GM23248 (cell line): ENCODE measurements around the gene OR2V2. TPM values are rescaled to one million over a fixed set of nuclear protein-coding genes. Genes with fewer than 3 reads are reported as not detected.

Source experiments
- DNase-seq: peaks from one replicate; pipeline ENCODE4 v3.0.0-alpha.2; 2015
- H2AFZ ChIP-seq: fragments of 200-600 bp; sonication (generic); 2 replicates; pipeline ENCODE4 v1.6.1; 2016; ENCODE audit warnings: antibody characterized with exemption
- H3F3A ChIP-seq: fragments of 200-600 bp; sonication (generic); 2 replicates; pipeline ENCODE4 v1.6.1; 2016; ENCODE audit warnings: mild to moderate bottlenecking, antibody characterized with exemption, mixed run types; ENCODE audit not compliant: insufficient read depth
- H3K27ac ChIP-seq: fragments of 200-600 bp; sonication (generic); 2 replicates; pipeline ENCODE4 v1.5.1; 2016; ENCODE audit warnings: mild to moderate bottlenecking
- H3K27me3 ChIP-seq: fragments of 200-600 bp; sonication (generic); replicated peaks from 2 replicates; pipeline ENCODE4 v1.6.1; 2016; ENCODE audit warnings: mild to moderate bottlenecking; ENCODE audit not compliant: insufficient read depth
- H3K36me3 ChIP-seq: fragments of 200-600 bp; sonication (generic); 2 replicates; pipeline ENCODE4 v1.6.1; 2016; ENCODE audit warnings: low read depth, mild to moderate bottlenecking
- H3K4me1 ChIP-seq: fragments of 200-600 bp; sonication (generic); 2 replicates; pipeline ENCODE4 v1.6.1; 2016; ENCODE audit warnings: mild to moderate bottlenecking; ENCODE audit not compliant: insufficient read depth
- H3K4me2 ChIP-seq: fragments of 200-600 bp; sonication (generic); one replicate; pipeline ENCODE4 v1.6.1; 2016; ENCODE audit warnings: mild to moderate bottlenecking; ENCODE audit not compliant: unreplicated experiment
- H3K4me3 ChIP-seq: fragments of 200-600 bp; sonication (generic); 2 replicates; pipeline ENCODE4 v1.5.1; 2016; ENCODE audit warnings: mild to moderate bottlenecking
- H3K79me2 ChIP-seq: fragments of 200-600 bp; sonication (generic); 2 replicates; pipeline ENCODE4 v1.6.1; 2016; ENCODE audit warnings: mild to moderate bottlenecking; ENCODE audit not compliant: insufficient read depth
- H3K9ac ChIP-seq: fragments of 200-600 bp; sonication (generic); 2 replicates; pipeline ENCODE4 v1.6.1; 2016; ENCODE audit warnings: mild to moderate bottlenecking
- H3K9me2 ChIP-seq: fragments of 200-600 bp; sonication (generic); 2 replicates; pipeline ENCODE4 v1.6.1; 2016; ENCODE audit warnings: mixed run types, mild to moderate bottlenecking, moderate library complexity; ENCODE audit not compliant: insufficient read depth
- H3K9me3 ChIP-seq: fragments of 200-600 bp; sonication (generic); one replicate; pipeline ENCODE4 v1.6.1; 2017; ENCODE audit warnings: low read depth
- H4K20me1 ChIP-seq: fragments of 200-600 bp; sonication (generic); 2 replicates; pipeline ENCODE4 v1.6.0; 2016; ENCODE audit not compliant: insufficient read depth
- EZH2 ChIP-seq: fragments of 200-600 bp; sonication (generic); IDR thresholded peaks from 2 replicates; pipeline ENCODE4 v1.6.1; 2018; ENCODE audit warnings: antibody characterized with exemption, mild to moderate bottlenecking; ENCODE audit not compliant: insufficient read depth, poor library complexity, severe bottlenecking
- EZH2phosphoT487 ChIP-seq: fragments of 200-600 bp; sonication (generic); IDR thresholded peaks from 2 replicates; pipeline ENCODE4 v1.6.1; 2018; ENCODE audit warnings: antibody characterized with exemption, moderate library complexity, mild to moderate bottlenecking, low read depth; ENCODE audit not compliant: insufficient read depth
- WGBS, 2 experiments: methylation state at CpG; one replicate each; pipeline ENCODE4 v1.1.6; 2015 to 2017; ENCODE audit warnings: low lambda C conversion rate in 2 of 2, low coverage in 1 of 2; ENCODE audit errors: missing lambda C conversion rate in 2 of 2; 5-methylcytosine and 5-hydroxymethylcytosine counted together
- in situ Hi-C: fragments of 300-500 bp; cut with MboI; formaldehyde crosslinking; loops from 2 replicates; pipeline ENCODE4 v1.15.0; 2020
- polyA plus RNA-seq: library from polyadenylated mRNA; unstranded; fragments of >200 nt; fragmentation: Nextera tagmentation; extraction: Ambion mirVana; gene quantifications from 2 replicates; pipeline ENCODE4 v1.2.1, GENCODE V29; 2016
- total RNA-seq: library from RNA; depleted of rRNA; stranded (reverse); fragments of >200 nt; shearing (Covaris generic); gene quantifications from 2 replicates; pipeline ENCODE4 v1.2.3, GENCODE V29; 2014

The OR2V2 gene
- total and polyA plus RNA-seq, 2 experiments from 2014 or later, result not detected

- Histone ChIP-seq H3F3A (peaks cover 6% of the 10 kb centered on the region; the same call in 1 of the 2 replicates), H3K27ac (no peak overlapping the region), H3K4me2 (no peak overlapping the region), H3K9me3 (no peaks in the 10 kb centered on the region), H3K9ac (no peak overlapping the region), H3K36me3 (no peaks in the 10 kb centered on the region), H3K79me2 (no peaks in the 10 kb centered on the region), H4K20me1 (no peaks in the 10 kb centered on the region), H3K4me1 (0 out of 2 replicates have a peak, but pooled peaks cover 5% of the 10 kb centered on the region), H2AFZ (no peak overlapping the region), H3K4me3 (no peak overlapping the region), H3K27me3 (no peaks in the 10 kb centered on the region; the same call in none of the 2 replicates), H3K9me2 (no peaks in the 10 kb centered on the region)
- DNase-seq, result no peak
- WGBS, 2 experiments, result 66 to 69% methylated on average over 6 of the region's 6 CpGs
- TF ChIP-seq EZH2phosphoT487, result no peak
- in situ Hi-C loops, result no loop called here
These were observed 13.1 kb upstream of the OR2V2 start for GRCh38 chr5:181134259-181134658.

- no peak overlapping the region for H2AFZ ChIP-seq
- no peaks in the 10 kb centered on the region for H3K9me3 ChIP-seq
- no peaks in the 10 kb centered on the region for H3K79me2 ChIP-seq
- H3K27me3 ChIP-seq, result no peaks in the 10 kb centered on the region; the same call in 1 of the 2 replicates
- H3K36me3 ChIP-seq, result no peaks in the 10 kb centered on the region
- H3F3A ChIP-seq, result peaks cover 6% of the 10 kb centered on the region; the same call in 1 of the 2 replicates
- H3K27ac ChIP-seq, result no peak overlapping the region
- H3K4me1 ChIP-seq, result 0 out of 2 replicates have a peak, but pooled peaks cover 5% of the 10 kb centered on the region
- DNase-seq, result no peak
- 63 to 70% methylated on average over 4 of the region's 4 CpGs for WGBS, 2 experiments
- no peaks in the 10 kb centered on the region for H3K9me2 ChIP-seq
- TF ChIP-seq EZH2phosphoT487 (no peak), EZH2 (no peak)
- H3K4me3 ChIP-seq, result no peak overlapping the region
- in situ Hi-C loops, result no loop called here
- H3K9ac ChIP-seq, result no peak overlapping the region
- H3K4me2 ChIP-seq, result no peak overlapping the region
- H4K20me1 ChIP-seq, result no peaks in the 10 kb centered on the region
These were observed 10.9 kb upstream of the OR2V2 start for GRCh38 chr5:181136361-181136955.

- no peak overlapping the region for H2AFZ ChIP-seq
- no peak overlapping the region for H3K4me2 ChIP-seq
- TF ChIP-seq EZH2 (no peak), EZH2phosphoT487 (no peak)
- H3K9me3 ChIP-seq, result no peaks in the 10 kb centered on the region
- no peak overlapping the region for H3K4me3 ChIP-seq
- in situ Hi-C loops, result no loop called here
- no peaks in the 10 kb centered on the region for H3K9me2 ChIP-seq
- peaks cover 6% of the 10 kb centered on the region; the same call in 1 of the 2 replicates for H3F3A ChIP-seq
- no peak overlapping the region for H3K27ac ChIP-seq
- H3K9ac ChIP-seq, result no peak overlapping the region
- no peaks in the 10 kb centered on the region for H3K79me2 ChIP-seq
- DNase-seq, result peak; percentile 22
- no peaks in the 10 kb centered on the region; the same call in 1 of the 2 replicates for H3K27me3 ChIP-seq
- H4K20me1 ChIP-seq, result no peaks in the 10 kb centered on the region
- H3K36me3 ChIP-seq, result no peaks in the 10 kb centered on the region
- WGBS, 2 experiments, result 10 to 14% methylated on average over 5 of the region's 5 CpGs
- 0 out of 2 replicates have a peak, but pooled peaks cover 5% of the 10 kb centered on the region for H3K4me1 ChIP-seq
These were observed 9.1 kb upstream of the OR2V2 start for GRCh38 chr5:181138258-181138657.

GRCh38 chr5:181140766-181141165 is 6.6 kb upstream of the OR2V2 start:
- Histone ChIP-seq H3K9ac (no peak overlapping the region), H3K27ac (no peak overlapping the region), H3K9me3 (no peaks in the 10 kb centered on the region), H3F3A (no peaks in the 10 kb centered on the region), H3K36me3 (no peaks in the 10 kb centered on the region), H3K79me2 (no peaks in the 10 kb centered on the region), H3K4me1 (no peaks in the 10 kb centered on the region), H3K27me3 (peaks cover 5% of the 10 kb centered on the region; the same call in 1 of the 2 replicates), H2AFZ (no peak overlapping the region), H3K4me2 (no peak overlapping the region), H3K9me2 (no peaks in the 10 kb centered on the region), H3K4me3 (no peak overlapping the region), H4K20me1 (no peaks in the 10 kb centered on the region)
- no peak for DNase-seq
- in situ Hi-C loops, result no loop called here
- WGBS, 2 experiments, result 55 to 65% methylated on average over 3 of the region's 3 CpGs
- no peak for TF ChIP-seq EZH2
- no peak for TF ChIP-seq EZH2phosphoT487

GRCh38 chr5:181142054-181142453 is 5.3 kb upstream of the OR2V2 start:
- Histone ChIP-seq H4K20me1 (no peaks in the 10 kb centered on the region), H3K9ac (no peak overlapping the region), H3K36me3 (no peaks in the 10 kb centered on the region), H3F3A (no peaks in the 10 kb centered on the region), H3K9me2 (no peaks in the 10 kb centered on the region), H3K4me1 (no peaks in the 10 kb centered on the region), H3K4me3 (no peak overlapping the region), H2AFZ (no peak overlapping the region), H3K27ac (no peak overlapping the region), H3K79me2 (no peaks in the 10 kb centered on the region), H3K4me2 (no peak overlapping the region), H3K9me3 (no peaks in the 10 kb centered on the region), H3K27me3 (peaks cover 11% of the 10 kb centered on the region; the same call in 1 of the 2 replicates)
- DNase-seq, result no peak
- in situ Hi-C loops, result no loop called here
- 28 to 37% methylated on average over 5 to 6 of the region's 7 CpGs for WGBS, 2 experiments
- no peak for TF ChIP-seq EZH2phosphoT487
- TF ChIP-seq EZH2, result no peak
